GM12878 (cell line): ENCODE results near the gene TBXA2R. TPM values are rescaled to one million over a fixed set of nuclear protein-coding genes. Genes with fewer than 3 reads are reported as not detected.

Experiments used
- ATAC-seq: fragments of 200-7000 bp; cut with Tn5 transposase; 3 replicates; pipeline ENCODE4 v1.9.1; 2020; ENCODE audit warnings: mild to moderate bottlenecking, moderate library complexity
- BruUV-seq: library from RNA; stranded (reverse); fragments of 400-500 nt; replicated peaks from 2 replicates; lab custom pipeline; 2021; lab: Mats Ljungman, UMichigan
- CTCF ChIA-PET: fragments of 300-600 bp; sonication (Branson Sonifier 250); formaldehyde crosslinking; extraction: SDS; loops from one replicate; lab custom pipeline; 2021; ENCODE audit warnings: inconsistent platforms; lab: Yijun Ruan, JAX
- POLR2A ChIA-PET: fragments of 350-600 bp; formaldehyde crosslinking; extraction: SDS; loops from one replicate; lab custom pipeline; 2021; ENCODE audit warnings: inconsistent platforms; lab: Charles Lee
- RAD21 ChIA-PET: fragments of 300-600 bp; sonication (Branson Sonifier 250); formaldehyde crosslinking; loops from one replicate; lab custom pipeline; 2023; ENCODE audit warnings: antibody characterized with exemption; ENCODE audit not compliant: unreplicated experiment; lab: Charles Lee
- SMC1A ChIA-PET: fragments of 300-600 bp; sonication (Branson Sonifier 250); formaldehyde crosslinking; loops from one replicate; lab custom pipeline; 2023; ENCODE audit not compliant: unreplicated experiment, uncharacterized antibody; lab: Charles Lee
- DNase-seq: peaks from one replicate; pipeline ENCODE4 v3.0.0-alpha.2; 2011; ENCODE audit warnings: low read depth, low spot score
- FAIRE-seq: peaks from 3 replicates; lab custom pipeline; 2011; peaks lifted over from hg19 to GRCh38; lab: Jason Lieb, UNC
- H2AFZ ChIP-seq: 2 replicates; pipeline ENCODE4 v1.6.0; 2011; ENCODE audit warnings: low read depth, low read length, control low read depth; ENCODE audit not compliant: control insufficient read depth
- H3K27ac ChIP-seq: 2 replicates; pipeline ENCODE4 v1.5.1; 2011; ENCODE audit warnings: control low read depth; ENCODE audit not compliant: control insufficient read depth, insufficient read depth
- H3K27me3 ChIP-seq, 2 experiments: replicated peaks in 1 of 2; 2 replicates each; pipeline versions ENCODE4 v1.6.0 to v1.6.1; 2011; ENCODE audit warnings: low read length in 1 of 2; ENCODE audit not compliant: control insufficient read depth in 2 of 2, insufficient read depth in 2 of 2
- H3K36me3 ChIP-seq, 2 experiments: 2 replicates each; pipeline ENCODE4 v1.5.1; 2011; ENCODE audit warnings: low read length in 1 of 2; ENCODE audit not compliant: control insufficient read depth in 2 of 2, insufficient read depth in 2 of 2
- H3K4me1 ChIP-seq: 2 replicates; pipeline ENCODE4 v1.6.1; 2011; ENCODE audit warnings: mild to moderate bottlenecking, low read length, moderate library complexity, mixed read lengths; ENCODE audit not compliant: control insufficient read depth, insufficient read depth
- H3K4me2 ChIP-seq: 2 replicates; pipeline ENCODE4 v1.6.0; 2011; ENCODE audit warnings: control low read depth; ENCODE audit not compliant: control insufficient read depth, insufficient read depth
- H3K4me3 ChIP-seq: fragments of 200-600 bp; sonication (generic); 2 replicates; pipeline ENCODE4 v1.5.1; 2016
- H3K79me2 ChIP-seq: 2 replicates; pipeline ENCODE4 v1.6.0; 2011; ENCODE audit warnings: low read length; ENCODE audit not compliant: control insufficient read depth, insufficient read depth
- H3K9ac ChIP-seq: 2 replicates; pipeline ENCODE4 v1.8.0; 2011; ENCODE audit warnings: low read length, control low read depth, mixed read lengths; ENCODE audit not compliant: control insufficient read depth, insufficient read depth
- H3K9me3 ChIP-seq: replicated peaks from 3 replicates; pipeline ENCODE4 v1.5.1; 2011; ENCODE audit warnings: mild to moderate bottlenecking, low read length; ENCODE audit not compliant: control insufficient read depth, insufficient read depth
- H4K20me1 ChIP-seq: 2 replicates; pipeline ENCODE4 v1.6.0; 2011; ENCODE audit not compliant: control insufficient read depth, insufficient read depth
- JUND ChIP-seq: IDR thresholded peaks from 2 replicates; pipeline ENCODE4 v1.6.1; 2012; ENCODE audit warnings: low read depth, mild to moderate bottlenecking, low read length, improper control_type of control experiment, moderate library complexity
- RAD21 ChIP-seq: IDR thresholded peaks from 2 replicates; pipeline ENCODE4 v1.6.1; 2011; ENCODE audit warnings: mild to moderate bottlenecking, low read depth, low read length, moderate library complexity; ENCODE audit not compliant: insufficient read depth
- WGBS: methylation state at CpG from one replicate; pipeline ENCODE4 v1.1.6; 2016; ENCODE audit warnings: low lambda C conversion rate; ENCODE audit not compliant: insufficient replicate concordance, insufficient coverage; ENCODE audit errors: missing lambda C conversion rate; 5-methylcytosine and 5-hydroxymethylcytosine counted together
- in situ Hi-C: fragments of 300-500 bp; cut with MboI; formaldehyde crosslinking; loops from 9 replicates; pipeline ENCODE4 v1.14.3; 2018; ENCODE audit warnings: mixed read lengths
- intact Hi-C: fragments of 100-400 bp; cut with micrococcal nuclease; formaldehyde crosslinking; loops from one replicate; pipeline ENCODE4 v1.14.2; 2022; ENCODE audit not compliant: unreplicated experiment
- polyA plus RNA-seq, 11 experiments: library from polyadenylated mRNA; depleted of rRNA in 4 of 11; unstranded in 6 of 11; stranded (reverse) in 5 of 11; fragments of >200 nt; fragmentation: Nextera tagmentation in 4 of 11; fragmentation: Illumina TruSeq in 1 of 11; extraction: Ambion mirVana in 4 of 11; extraction: Trizol in 1 of 11; gene quantifications; 1 replicate in 1 of 11; 2 replicates in 10 of 11; pipeline versions ENCODE4 v1.2.1 to v1.2.3, GENCODE V29; 2011 to 2016; ENCODE audit warnings: inconsistent platforms in 2 of 11, missing spikeins in 2 of 11, low read depth in 1 of 11
- total RNA-seq, 4 experiments: library from RNA; depleted of rRNA in 3 of 4; stranded (reverse); fragments of >200 nt in 3 of 4; fragmentation: Illumina TruSeq in 1 of 4; extraction: Trizol in 1 of 4; gene quantifications; 2 replicates each; pipeline versions ENCODE4 v1.2.1 to v1.2.3, GENCODE V29; 2013 to 2021
- TF ChIP-seq, protein P1 (sequence below), 3 experiments: IDR thresholded peaks in 2 of 3; conservative IDR thresholded peaks in 1 of 3; 2 replicates each; pipeline ENCODE4 v1.5.1; 2011; ENCODE audit warnings: low read depth in 3 of 3, low read length in 3 of 3, mild to moderate bottlenecking in 3 of 3, control low read depth in 2 of 3, moderate library complexity in 2 of 3, inconsistent platforms in 1 of 3, mixed read lengths in 1 of 3; ENCODE audit not compliant: control insufficient read depth in 2 of 3, insufficient read depth in 1 of 3; ENCODE audit errors: extremely low read depth in 1 of 3

Gene TBXA2R
- total and polyA plus RNA-seq, 10 of the 15 experiments (the other 5 are each of a cell fraction or from before 2014, with no cell fraction given): 0.03 TPM; not detected in 8

DNA sequence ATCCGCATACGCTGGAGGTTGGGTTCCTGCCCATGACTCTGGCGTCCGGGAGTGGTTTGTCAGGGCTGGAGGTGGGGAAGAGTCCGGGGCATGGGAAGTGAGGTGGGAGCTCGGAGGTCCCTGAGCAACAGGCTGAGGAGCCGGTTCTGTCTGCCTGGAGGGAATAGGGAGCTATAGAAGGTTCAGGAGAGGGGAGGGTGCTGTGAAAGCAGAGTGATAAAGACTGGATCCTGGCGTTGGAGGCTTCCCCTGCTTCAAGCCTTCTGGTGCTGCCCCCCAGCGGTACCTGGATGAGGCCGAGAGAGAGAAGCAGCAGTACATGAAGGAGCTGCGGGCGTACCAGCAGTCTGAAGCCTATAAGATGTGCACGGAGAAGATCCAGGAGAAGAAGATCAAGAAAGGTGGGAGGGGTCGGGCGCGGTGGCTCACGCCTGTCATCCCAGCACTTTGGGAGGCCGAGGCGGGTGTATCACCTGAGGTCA is 31.4 kb downstream of the TBXA2R start:
- ChIA-PET CTCF (interaction anchor here (0.8 to 1.0 kb wide), 2 partner anchors 10 to 270 kb away, joined by 3 to 4 read pairs; partner anchors contain the start of gene GIPC3), SMC1A (interaction anchor here (0.7 kb wide), 1 partner anchor 92 kb away, joined by 3 read pairs; no protein-coding TSS in a partner anchor), POLR2A (interaction anchor here (0.7 kb wide), 1 partner anchor 57 kb away, joined by 8 read pairs; no protein-coding TSS in a partner anchor), RAD21 (no interaction called here)
- Histone ChIP-seq H3K79me2 (peaks cover 3% of the 10 kb centered on the region), H4K20me1 (no peaks in the 10 kb centered on the region), H2AFZ (no peak overlapping the region), H3K27me3 (no peaks in the 10 kb centered on the region), H3K9ac (no peak overlapping the region), H3K36me3 (no peaks in the 10 kb centered on the region; a peak in 2 of 4 replicates), H3K4me2 (no peak overlapping the region), H3K9me3 (no peaks in the 10 kb centered on the region), H3K27ac (no peak overlapping the region), H3K4me1 (peaks cover 3% of the 10 kb centered on the region), H3K4me3 (no peak overlapping the region)
- DNase-seq (no peak), FAIRE-seq (no peak), ATAC-seq (no peak)
- in situ Hi-C loops: no loop called here
- TF ChIP-seq RAD21 (peak; percentile 23; the same call in 1 of the 2 replicates), JUND (no peak)
- TF ChIP-seq, protein P1, sequence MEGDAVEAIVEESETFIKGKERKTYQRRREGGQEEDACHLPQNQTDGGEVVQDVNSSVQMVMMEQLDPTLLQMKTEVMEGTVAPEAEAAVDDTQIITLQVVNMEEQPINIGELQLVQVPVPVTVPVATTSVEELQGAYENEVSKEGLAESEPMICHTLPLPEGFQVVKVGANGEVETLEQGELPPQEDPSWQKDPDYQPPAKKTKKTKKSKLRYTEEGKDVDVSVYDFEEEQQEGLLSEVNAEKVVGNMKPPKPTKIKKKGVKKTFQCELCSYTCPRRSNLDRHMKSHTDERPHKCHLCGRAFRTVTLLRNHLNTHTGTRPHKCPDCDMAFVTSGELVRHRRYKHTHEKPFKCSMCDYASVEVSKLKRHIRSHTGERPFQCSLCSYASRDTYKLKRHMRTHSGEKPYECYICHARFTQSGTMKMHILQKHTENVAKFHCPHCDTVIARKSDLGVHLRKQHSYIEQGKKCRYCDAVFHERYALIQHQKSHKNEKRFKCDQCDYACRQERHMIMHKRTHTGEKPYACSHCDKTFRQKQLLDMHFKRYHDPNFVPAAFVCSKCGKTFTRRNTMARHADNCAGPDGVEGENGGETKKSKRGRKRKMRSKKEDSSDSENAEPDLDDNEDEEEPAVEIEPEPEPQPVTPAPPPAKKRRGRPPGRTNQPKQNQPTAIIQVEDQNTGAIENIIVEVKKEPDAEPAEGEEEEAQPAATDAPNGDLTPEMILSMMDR (IDR thresholded peaks at IDR 0.05 in 2 of 3, conservative IDR thresholded peaks at IDR 0.05 in 1 of 3; ENCODE audit: control insufficient read depth in 2 of 3, extremely low read depth in 1 of 3, insufficient read depth in 1 of 3, low read depth in 3 of 3, low read length in 3 of 3): no peak; a peak in 1 of 6 replicates
- 93% methylated on average over 19 of the region's 19 CpGs for WGBS
- no TSS peak for BruUV-seq
- intact Hi-C loops: no loop called here
